CD1c-positive myeloid dendritic cell (primary cell): ENCODE results near the gene ULK4.
"Not testable (repeated sequence)": the region's sequence is repeated elsewhere in the genome, so short reads cannot be mapped to it uniquely, and the experiment has no call there.

Experiments
- DNase-seq: peaks from one replicate; pipeline ENCODE4 v3.0.0-alpha.2; 2016; ENCODE audit errors: extremely low spot score

Gene ULK4

GRCh38 chr3:41768363-41768762 lies 193.5 kb downstream of the ULK4 start:
- no peak for DNase-seq

DNA sequence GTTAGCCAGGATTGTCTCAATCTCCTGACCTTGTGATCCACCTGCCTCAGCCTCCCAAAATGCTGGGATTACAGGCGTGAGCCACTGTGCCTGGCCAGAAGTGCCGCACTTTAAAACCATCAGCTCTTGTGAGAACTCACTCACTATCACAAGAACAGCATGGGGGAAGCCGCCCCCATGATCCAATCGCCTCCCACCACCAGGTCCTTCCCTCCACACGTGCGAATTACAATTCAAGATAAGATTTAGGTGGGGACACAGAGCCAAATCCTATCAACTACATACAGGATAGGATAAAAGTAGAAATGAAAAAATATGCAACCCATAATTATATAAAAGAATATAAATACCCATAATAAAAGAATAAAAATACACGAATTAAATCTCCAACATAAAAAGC lies 199.0 kb downstream of the ULK4 start:
- DNase-seq = not testable (repeated sequence)

- no peak for DNase-seq
Measured at GRCh38 chr3:41753651-41754050, 208.3 kb downstream of the ULK4 start.

- DNase-seq = no peak
Measured at GRCh38 chr3:41751597-41751996, 210.3 kb downstream of the ULK4 start.

DNA sequence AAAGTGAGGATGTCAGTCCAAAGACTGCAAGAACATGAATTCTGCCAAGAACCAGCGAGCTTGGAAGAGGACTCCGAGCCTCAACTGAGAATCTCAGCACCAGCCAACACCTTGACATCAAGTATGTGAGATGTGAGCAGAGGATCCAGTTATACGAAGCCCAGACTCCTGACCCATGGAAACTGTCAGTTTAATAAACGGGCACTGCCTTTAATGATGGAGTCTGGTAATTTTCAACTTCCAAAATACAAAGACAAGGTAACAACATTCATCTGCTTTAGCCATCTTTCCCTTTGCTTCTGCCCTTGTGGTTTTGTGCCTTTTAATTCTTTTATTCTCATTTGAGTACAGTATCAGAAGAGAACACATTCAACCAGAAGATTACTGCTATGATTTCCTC lies 211.9 kb downstream of the ULK4 start:
- no peak for DNase-seq

- no peak for DNase-seq
Measured at GRCh38 chr3:41746215-41746614, 215.7 kb downstream of the ULK4 start.

DNA sequence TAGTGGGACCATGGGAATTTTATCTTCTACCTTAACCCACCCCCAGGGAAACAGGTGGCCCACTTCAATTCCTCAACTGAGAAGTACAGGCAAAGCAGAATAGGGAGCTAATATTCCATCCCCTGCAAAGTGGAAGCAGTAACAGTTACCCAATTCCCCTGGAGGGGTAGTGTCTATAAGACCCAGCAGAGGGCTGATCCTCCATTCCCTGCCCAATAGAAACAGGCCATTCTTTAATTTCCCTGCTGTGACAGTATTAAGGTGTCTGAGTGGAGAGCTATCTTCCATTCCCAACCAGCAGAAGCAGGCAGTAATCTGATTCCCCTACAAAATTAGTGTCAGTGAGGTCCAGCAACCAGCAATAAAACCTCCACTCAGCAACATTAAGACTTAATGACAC lies 219.8 kb downstream of the ULK4 start:
- no peak for DNase-seq

DNA sequence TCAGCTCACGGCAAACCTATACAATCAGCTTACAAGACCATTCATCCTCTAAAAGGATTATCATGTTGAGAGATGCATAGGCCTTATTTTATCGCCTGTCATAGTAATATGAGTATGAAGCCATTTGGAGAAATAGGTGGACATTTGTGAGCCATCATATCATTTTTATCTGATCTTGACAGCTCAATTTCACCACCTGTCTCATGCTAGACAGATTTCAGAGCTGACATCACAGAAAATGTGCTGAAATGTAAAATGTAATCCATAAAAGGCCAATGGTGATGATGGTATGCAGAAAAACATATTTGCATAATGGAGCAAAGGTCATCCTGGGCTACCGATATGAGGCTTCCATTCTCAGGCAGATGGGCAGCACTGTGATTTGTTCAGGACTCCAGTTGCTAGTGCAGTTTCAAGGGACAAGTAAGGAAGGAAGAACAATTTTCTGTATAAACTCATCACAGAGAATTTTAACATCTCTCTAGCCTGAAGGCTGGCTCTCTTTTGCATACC lies 221.5 kb downstream of the ULK4 start:
- DNase-seq = no peak

- DNase-seq = no peak
Measured at GRCh38 chr3:41726891-41727290, 235.0 kb downstream of the ULK4 start.

GRCh38 chr3:41717641-41718040 lies 244.3 kb downstream of the ULK4 start:
- no peak for DNase-seq

- DNase-seq = no peak
Measured at GRCh38 chr3:41716471-41716870, 245.4 kb downstream of the ULK4 start.

DNA sequence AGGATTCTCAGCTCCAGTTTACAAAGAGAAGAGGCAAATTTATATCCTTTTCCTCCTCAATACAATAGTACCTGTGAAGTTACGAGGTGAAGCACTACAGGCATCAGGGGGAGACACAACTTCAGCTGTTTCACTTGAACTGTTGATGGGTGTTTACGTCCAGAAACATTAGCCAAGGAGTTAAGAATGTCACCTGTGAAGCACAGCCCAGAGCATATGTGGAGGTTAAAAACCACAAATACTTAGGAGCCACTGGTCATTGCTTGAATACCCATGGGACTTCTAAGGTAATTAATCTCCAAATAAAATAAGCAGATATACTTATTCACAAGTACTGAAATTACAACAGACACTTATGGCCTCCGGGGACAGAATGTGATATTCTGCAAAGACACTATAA lies 246.5 kb downstream of the ULK4 start:
- DNase-seq = no peak

DNA sequence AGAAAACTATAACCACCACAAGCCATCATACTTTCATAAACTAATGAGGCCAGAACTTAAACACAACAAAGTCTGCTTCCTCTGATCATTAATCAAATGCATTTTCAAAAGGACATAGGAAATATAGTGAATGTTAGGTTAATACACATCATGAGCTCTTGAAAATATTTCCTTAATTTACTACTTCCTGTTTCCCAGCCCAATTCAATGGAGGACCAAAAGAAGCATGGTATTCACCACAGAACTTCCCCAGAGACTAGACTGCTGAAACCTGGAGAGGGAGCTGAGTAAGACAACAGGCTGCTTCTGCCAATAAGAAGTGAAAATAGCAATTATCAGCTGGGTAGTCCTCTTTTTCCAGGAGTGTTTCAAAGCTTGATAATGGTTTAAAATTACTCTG lies 250.3 kb downstream of the ULK4 start:
- DNase-seq = peak; percentile 19

GRCh38 chr3:41710646-41711388 lies 251.1 kb downstream of the ULK4 start:
- no peak for DNase-seq

GRCh38 chr3:41709213-41709612 lies 252.7 kb downstream of the ULK4 start:
- DNase-seq = not testable (repeated sequence)

DNA sequence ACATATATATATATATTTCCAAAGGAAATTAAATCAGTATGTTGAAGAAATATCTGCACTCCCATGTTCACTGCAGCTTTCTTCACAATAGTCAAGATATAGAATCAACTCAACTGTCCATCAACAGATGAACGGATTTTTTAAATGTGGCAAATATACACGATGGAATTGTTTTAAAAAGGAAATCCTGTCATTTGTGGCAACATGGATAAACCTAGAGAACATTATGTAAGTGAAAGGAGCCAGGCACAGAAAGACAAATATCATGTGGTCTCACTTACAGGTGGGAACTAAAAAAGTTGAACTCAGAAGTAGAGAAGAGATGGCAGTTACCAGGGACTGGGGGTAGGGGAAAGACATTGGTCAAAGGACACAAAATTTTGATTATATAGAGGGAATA lies 253.7 kb downstream of the ULK4 start:
- no peak for DNase-seq

GRCh38 chr3:41705893-41706292 lies 256.0 kb downstream of the ULK4 start:
- DNase-seq = no peak

DNA sequence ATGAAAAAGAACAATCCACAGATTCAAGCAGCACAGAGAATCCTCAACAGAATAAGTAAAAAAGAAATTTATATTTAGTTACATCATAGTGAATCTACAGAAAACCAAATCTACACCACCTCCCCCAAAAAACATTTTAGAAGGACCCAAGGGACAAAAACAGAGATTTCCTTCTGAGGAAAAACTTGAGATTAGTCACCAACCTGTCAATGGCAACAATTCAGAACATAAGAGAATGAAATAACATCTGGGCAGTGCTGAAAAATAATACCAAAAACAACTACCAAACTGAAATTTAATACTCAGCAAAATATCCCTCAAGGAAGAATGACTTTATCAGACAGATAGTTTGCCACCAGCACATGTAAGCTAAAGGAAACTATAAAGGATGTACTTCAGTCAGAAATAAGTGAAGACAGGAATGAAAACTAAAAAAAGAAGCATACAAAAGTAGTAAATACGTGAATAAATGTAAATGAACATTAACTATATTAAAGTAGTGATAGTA lies 260.7 kb downstream of the ULK4 start:
- no peak for DNase-seq

GRCh38 chr3:41700155-41700554 lies 261.7 kb downstream of the ULK4 start:
- no peak for DNase-seq

GRCh38 chr3:41698898-41699297 lies 263.0 kb downstream of the ULK4 start:
- no peak for DNase-seq

DNA sequence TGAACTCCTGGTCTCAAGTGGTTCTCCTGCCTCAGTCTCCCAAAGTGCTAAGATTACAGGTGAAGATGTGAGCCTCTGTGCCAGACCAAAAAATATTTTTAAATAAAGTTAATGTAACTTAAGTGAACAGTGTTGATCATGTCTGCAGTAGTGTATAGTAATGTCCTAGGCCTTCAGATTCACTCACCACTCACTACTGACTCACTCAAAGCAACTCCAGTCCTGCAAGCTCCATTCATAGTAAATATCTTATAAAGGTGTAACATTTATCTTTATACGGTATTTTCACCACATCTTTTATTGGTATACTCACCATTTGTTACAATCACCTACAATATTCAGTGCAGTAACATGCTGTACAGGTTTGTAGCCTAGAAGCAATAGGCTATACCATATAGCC lies 264.2 kb downstream of the ULK4 start:
- no peak for DNase-seq

DNA sequence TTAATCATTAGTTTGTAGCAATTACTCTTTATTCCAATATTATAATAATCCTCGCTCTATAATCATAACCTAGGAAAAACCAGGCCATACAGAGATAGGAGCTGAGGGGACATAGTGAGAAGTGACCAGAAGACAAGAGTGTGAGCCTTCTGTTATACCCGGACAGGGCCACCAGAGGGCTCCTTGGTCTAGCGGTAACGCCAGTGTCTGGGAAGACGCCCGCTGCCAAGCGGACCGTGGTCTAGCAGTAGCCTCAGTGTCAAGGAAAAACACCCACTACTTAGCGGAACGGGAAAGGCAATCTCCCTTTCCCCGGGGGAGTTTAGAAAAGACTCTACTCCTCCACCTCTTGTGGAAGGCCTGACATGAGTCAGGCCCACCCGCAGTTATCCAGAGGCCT lies 266.1 kb downstream of the ULK4 start:
- not testable (repeated sequence) for DNase-seq

DNA sequence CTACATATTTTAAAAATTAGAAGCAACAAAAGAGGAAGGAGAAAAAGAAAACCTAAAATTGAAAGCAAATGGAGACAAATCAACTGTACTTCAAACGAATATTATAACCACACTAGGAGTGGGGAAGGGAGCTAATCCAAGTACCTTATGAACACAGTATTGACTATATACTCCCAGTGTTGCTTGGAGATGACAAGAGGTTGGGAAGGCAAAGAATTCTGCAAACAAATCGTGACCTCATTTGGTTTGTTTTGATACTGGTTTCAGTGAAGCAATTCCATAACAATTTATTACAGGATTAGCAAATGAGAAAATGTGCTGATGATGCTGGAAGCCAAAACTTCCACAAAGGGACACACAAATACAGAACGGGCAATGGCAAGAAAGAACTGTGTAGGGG lies 268.1 kb downstream of the ULK4 start:
- no peak for DNase-seq
